IgD-negative memory B cell (primary cell): ENCODE data around the gene CIITA. TPM values are rescaled to one million over a fixed set of nuclear protein-coding genes. Genes with fewer than 3 reads are reported as not detected.

ENCODE experiments used
- H3K27ac Mint-ChIP-seq, 3 donors: one replicate each; pipeline ENCODE4 v1.8.0; 2020 to 2022; ENCODE audit warnings: mild to moderate bottlenecking in 3 of 3, mixed read lengths in 3 of 3, moderate library complexity in 1 of 3
- H3K27me3 Mint-ChIP-seq: one replicate; pipeline ENCODE4 v1.8.0; 2021; ENCODE audit warnings: mixed read lengths
- H3K36me3 Mint-ChIP-seq: one replicate; pipeline ENCODE4 v1.8.0; 2020; ENCODE audit warnings: mild to moderate bottlenecking, mixed read lengths
- H3K4me1 Mint-ChIP-seq, 3 donors: one replicate each; pipeline ENCODE4 v1.8.0; 2020 to 2022; ENCODE audit warnings: mixed read lengths in 3 of 3, mild to moderate bottlenecking in 1 of 3
- H3K4me3 Mint-ChIP-seq, 4 donors: one replicate each; pipeline ENCODE4 v1.8.0; 2020 to 2022; ENCODE audit warnings: mild to moderate bottlenecking in 4 of 4, mixed read lengths in 4 of 4, moderate library complexity in 3 of 4
- H3K9me3 Mint-ChIP-seq, 3 donors: one replicate each; pipeline ENCODE4 v1.8.0; 2020 to 2021; ENCODE audit warnings: mixed read lengths in 3 of 3, mild to moderate bottlenecking in 1 of 3
- polyA plus RNA-seq: library from polyadenylated mRNA; unstranded; fragments of 300-500 nt; fragmentation: Illumina TruSeq; gene quantifications from one replicate; pipeline ENCODE4 v1.2.3, GENCODE V29; 2021

The CIITA gene
- polyA plus RNA-seq, 1 donor from 2014 or later: 173 TPM

DNA sequence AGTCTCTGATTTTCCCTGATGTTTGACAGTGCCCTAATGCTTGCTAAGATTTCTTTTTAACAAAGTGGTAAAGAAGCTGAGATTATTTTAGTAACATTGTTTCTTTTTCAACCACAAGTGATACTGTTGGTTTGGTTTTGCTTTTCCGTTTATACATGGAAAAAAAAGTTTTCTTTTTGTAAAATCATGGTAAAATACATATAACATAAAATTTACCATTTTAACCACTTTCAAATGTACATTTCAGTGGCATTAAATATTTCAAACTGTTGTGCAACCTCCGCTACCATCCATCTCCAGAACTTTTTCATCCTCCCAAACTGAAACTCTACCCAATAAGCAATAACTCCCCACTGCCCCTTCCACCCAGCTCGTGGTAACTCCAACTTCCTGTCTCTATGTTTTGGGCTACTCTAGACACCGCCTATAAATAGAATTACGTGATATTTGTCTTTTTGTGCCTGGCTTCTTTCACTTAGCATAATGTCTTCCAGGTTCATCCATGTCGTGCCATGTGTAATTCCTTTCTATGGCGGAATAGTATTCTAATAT lies 4.6 kb downstream of the CIITA start:
- H3K36me3 Mint-ChIP-seq: peaks cover 18% of the 10 kb centered on the region
- no peaks in the 10 kb centered on the region for H3K27me3 Mint-ChIP-seq
- peak overlapping the region; percentile 67 to 94 (median 91) for H3K27ac Mint-ChIP-seq
- peak overlapping the region; percentile 90 to 100 (median 99) for H3K4me3 Mint-ChIP-seq
- H3K4me1 Mint-ChIP-seq: peaks cover 41 to 56% (median 49%) of the 10 kb centered on the region in 3 donors
- H3K9me3 Mint-ChIP-seq: no peaks in the 10 kb centered on the region

DNA sequence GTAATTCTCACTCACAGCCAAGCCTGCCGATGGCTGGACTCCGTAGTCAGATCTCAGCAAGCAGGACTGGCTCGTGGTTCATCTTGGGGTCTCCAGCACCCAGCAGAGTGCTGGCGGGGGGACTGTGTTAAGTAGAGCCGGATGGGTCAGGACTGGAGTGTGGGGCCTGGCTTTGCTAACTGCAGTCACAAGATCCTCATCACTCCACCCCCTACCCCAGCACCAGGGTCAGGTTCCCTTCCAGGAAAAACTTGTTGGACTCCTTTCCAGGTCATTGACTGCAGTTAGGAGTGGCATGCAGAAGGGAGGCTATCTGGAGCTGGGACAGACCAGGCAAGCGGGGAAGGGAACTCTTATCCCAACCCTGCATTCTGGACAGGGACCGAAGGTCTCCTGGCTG lies 6.0 kb downstream of the CIITA start:
- H3K27ac Mint-ChIP-seq: peak overlapping the region; percentile 22 to 91 (median 89)
- H3K4me1 Mint-ChIP-seq: peaks cover 48 to 61% (median 57%) of the 10 kb centered on the region in 3 donors
- peaks cover 21% of the 10 kb centered on the region for H3K36me3 Mint-ChIP-seq
- H3K27me3 Mint-ChIP-seq: no peaks in the 10 kb centered on the region
- H3K9me3 Mint-ChIP-seq: no peaks in the 10 kb centered on the region
- H3K4me3 Mint-ChIP-seq: peak overlapping the region; percentile 58 to 90 (median 75)

DNA sequence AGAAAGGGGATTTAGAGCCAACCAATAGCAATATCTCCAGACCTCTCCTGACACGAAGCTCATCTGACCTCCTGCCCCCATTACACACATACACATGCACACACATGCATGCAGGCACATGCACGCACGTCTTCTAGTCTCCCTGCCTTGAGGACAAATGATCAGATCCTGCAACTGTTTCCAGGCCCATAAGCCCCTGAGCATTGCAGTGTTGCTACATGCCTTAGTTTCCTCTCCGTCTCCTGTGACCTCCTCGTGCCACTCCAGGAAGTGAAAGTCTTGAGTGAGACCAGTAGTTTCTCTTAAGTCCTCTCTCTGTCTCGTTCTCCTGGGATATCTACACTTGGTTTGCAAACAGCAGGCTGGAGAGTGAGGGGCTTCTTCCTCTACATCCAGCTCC lies 8.2 kb downstream of the CIITA start:
- H3K9me3 Mint-ChIP-seq: no peaks in the 10 kb centered on the region
- H3K4me3 Mint-ChIP-seq: peak overlapping the region; percentile 74 to 95 (median 90)
- H3K36me3 Mint-ChIP-seq: peaks cover 18% of the 10 kb centered on the region
- H3K27me3 Mint-ChIP-seq: no peaks in the 10 kb centered on the region
- peak overlapping the region; percentile 65 to 96 (median 90) for H3K27ac Mint-ChIP-seq
- peaks cover 59 to 80% (median 77%) of the 10 kb centered on the region in 3 donors for H3K4me1 Mint-ChIP-seq

DNA sequence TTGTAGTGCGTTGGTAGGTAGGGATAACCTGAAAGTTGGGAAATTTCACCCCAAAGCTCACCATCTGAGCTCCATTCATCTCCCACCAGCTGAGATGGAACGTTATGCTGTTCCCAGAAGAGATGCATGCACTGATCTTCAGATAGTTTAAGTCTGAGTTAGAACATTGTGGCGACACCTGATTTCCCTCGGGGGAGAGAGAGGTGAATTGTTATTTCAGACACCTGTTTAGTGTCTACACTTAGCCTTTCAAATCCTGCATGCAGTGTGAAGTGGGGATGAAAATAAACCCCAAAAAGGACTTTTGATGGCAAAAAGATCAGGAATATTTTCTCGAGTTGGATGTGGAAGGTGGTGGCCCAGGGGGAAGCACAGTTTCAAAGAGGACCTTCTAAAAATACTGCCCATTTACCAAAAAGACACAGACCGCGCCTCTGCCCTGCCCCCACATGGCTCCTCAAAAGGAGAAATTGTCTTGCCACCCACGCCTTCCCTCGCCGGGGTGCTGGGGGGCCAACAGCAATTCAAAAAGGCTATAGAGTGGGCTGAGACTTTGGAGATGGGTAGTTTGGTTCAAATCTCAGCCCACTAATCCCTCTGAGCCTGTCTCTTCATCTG lies 11.4 kb downstream of the CIITA start:
- Mint-ChIP-seq H3K27ac (peak overlapping the region; percentile 65 to 91 (median 90)), H3K9me3 (no peaks in the 10 kb centered on the region), H3K4me3 (peak overlapping the region; percentile 74 to 95 (median 90)), H3K36me3 (peaks cover 6% of the 10 kb centered on the region), H3K4me1 (peaks cover 54 to 82% (median 76%) of the 10 kb centered on the region in 3 donors), H3K27me3 (no peaks in the 10 kb centered on the region)

DNA sequence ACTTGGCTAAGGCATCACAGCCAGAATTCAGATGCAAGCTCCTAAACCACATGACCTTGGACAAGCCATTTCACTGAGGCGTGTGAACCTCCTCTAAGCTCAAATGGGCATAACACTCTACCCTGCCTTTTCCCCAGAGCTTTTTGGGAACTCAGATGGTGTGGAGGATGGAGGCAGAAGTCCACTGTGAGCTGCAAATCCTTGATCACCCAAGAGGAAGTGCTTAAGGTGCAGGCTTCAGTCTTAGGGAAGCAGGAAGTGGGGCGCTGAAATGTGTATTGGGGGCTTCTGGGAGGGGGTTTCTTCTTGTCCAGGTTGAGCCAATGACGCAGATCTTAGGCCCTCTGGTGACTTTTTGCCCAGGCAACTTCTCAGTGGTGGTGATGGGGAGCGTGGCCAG lies 12.9 kb downstream of the CIITA start:
- H3K27ac Mint-ChIP-seq: peak overlapping the region; percentile 65 to 91 (median 90)
- H3K36me3 Mint-ChIP-seq: peaks cover 8% of the 10 kb centered on the region
- no peaks in the 10 kb centered on the region for H3K27me3 Mint-ChIP-seq
- H3K9me3 Mint-ChIP-seq: no peaks in the 10 kb centered on the region
- H3K4me3 Mint-ChIP-seq: peak overlapping the region; percentile 74 to 95 (median 90)
- peaks cover 48 to 77% (median 70%) of the 10 kb centered on the region in 3 donors for H3K4me1 Mint-ChIP-seq

DNA sequence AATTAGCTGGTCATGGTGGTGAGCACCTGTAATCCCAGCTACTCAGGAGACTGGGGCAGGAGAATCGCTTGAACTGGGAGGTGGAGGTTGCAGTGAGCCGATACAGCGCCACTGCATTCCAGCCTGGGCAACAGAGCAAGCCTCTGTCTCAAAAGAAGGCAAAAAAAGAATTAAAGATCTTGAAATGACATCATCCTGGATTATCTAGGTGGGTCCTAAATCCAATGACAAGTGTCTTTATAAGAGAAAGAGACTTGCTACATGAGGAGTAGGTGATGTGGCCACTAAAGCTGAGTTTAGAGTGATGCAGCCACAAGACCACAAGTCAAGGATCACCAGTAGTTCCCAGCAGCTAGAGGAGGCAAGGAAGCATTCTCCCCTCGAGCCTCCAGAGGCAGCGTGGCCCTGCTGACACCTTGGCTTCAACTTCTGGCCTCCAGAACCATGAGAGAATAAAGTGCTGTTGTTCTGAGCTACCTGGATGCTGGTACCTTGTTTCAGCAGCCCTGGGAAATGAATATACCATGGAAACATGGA lies 15.8 kb downstream of the CIITA start:
- Mint-ChIP-seq H3K4me1 (peaks cover 54 to 80% (median 73%) of the 10 kb centered on the region in 3 donors), H3K27me3 (no peaks in the 10 kb centered on the region), H3K36me3 (peaks cover 13% of the 10 kb centered on the region), H3K27ac (peak overlapping the region in 2 of 3 donors; percentile 90 to 99), H3K9me3 (no peaks in the 10 kb centered on the region), H3K4me3 (peak overlapping the region in 2 of 4 donors; percentile 69 to 95)

DNA sequence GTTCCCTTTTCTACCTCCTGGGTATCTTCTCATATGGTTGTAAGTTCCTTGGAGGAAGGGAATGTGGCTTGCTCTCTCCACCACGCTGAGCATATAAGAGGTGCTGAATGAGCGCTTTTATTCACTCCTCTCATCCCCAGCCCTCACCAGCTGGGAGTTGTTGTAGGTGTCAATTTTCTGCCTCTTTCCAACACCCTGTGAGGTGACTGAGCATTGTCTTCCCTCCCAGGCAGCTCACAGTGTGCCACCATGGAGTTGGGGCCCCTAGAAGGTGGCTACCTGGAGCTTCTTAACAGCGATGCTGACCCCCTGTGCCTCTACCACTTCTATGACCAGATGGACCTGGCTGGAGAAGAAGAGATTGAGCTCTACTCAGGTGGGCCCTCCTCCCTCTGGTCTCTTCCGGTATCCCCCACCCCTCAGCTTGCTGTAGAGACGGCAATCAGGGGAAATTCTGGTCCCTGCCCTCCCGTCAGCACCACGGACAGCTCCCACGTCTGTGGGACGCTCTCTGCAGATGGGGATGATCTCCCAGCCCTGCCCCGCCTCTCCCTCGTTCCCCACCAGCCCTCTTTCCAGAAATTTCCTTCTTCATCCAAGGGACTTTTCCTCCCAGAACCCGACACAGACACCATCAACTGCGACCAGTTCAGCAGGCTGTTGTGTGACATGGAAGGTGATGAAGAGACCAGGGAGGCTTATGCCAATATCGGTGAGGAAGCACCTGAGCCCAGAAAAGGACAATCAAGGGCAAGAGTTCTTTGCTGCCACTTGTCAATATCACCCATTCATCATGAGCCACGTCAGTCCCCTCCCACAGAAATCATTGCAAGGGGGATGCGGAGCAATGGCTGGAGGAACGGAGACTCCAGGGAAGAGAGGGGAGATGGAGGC lies 18.3 kb downstream of the CIITA start:
- Mint-ChIP-seq H3K4me3 (peak overlapping the region in 3 of 4 donors; percentile 31 to 92 (median 89)), H3K36me3 (peaks cover 17% of the 10 kb centered on the region), H3K4me1 (peaks cover 51 to 78% (median 61%) of the 10 kb centered on the region in 3 donors), H3K27ac (peak overlapping the region; percentile 81 to 97 (median 92)), H3K9me3 (no peaks in the 10 kb centered on the region), H3K27me3 (no peaks in the 10 kb centered on the region)

DNA sequence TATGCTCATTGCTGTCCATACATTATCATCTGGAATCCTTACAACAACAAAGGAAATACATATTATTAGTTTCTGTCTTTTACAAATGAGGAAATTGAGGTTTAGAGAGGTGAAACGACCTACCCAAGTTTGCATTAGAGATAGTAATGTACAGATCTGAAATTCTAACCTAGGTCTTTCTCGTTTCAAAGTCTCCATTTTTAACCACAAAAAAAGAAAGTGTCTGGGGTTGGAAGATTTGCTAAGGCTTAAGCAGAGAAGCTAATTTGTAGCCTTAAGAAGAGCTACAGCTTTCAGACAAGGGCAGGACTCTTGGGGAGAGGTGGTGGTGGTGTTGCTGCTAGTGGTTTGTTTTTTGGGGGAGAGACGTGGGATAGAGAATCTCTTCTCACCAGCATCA lies 19.2 kb downstream of the CIITA start:
- Mint-ChIP-seq H3K27ac (peak overlapping the region; percentile 81 to 97 (median 92)), H3K4me3 (peak overlapping the region; percentile 31 to 92 (median 56)), H3K9me3 (no peaks in the 10 kb centered on the region), H3K36me3 (peaks cover 18% of the 10 kb centered on the region), H3K4me1 (peaks cover 43 to 73% (median 55%) of the 10 kb centered on the region in 3 donors), H3K27me3 (no peaks in the 10 kb centered on the region)

DNA sequence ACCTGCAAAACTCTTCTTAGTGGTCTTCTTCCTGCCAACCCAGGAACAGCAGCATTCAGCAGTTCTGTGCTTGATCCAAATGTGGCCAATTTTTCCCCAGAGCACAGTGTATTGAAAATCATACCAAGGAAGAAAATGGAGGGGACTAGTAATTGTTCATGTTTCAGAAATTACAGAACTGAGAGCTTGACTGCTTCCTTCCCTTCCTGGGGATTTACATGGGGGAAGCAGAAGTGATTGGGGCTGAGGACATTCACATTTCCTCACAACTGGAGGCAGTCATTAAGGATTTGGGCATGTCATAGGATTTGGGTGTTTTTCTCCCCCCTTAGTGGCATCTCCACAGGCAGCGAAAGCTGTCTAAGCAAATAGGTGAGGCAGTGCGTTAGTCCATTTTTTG lies 19.7 kb downstream of the CIITA start:
- Mint-ChIP-seq H3K4me1 (peaks cover 40 to 68% (median 52%) of the 10 kb centered on the region in 3 donors), H3K36me3 (peaks cover 18% of the 10 kb centered on the region), H3K27me3 (no peaks in the 10 kb centered on the region), H3K9me3 (no peaks in the 10 kb centered on the region), H3K4me3 (peak overlapping the region; percentile 31 to 91 (median 44)), H3K27ac (peak overlapping the region; percentile 81 to 97 (median 92))

DNA sequence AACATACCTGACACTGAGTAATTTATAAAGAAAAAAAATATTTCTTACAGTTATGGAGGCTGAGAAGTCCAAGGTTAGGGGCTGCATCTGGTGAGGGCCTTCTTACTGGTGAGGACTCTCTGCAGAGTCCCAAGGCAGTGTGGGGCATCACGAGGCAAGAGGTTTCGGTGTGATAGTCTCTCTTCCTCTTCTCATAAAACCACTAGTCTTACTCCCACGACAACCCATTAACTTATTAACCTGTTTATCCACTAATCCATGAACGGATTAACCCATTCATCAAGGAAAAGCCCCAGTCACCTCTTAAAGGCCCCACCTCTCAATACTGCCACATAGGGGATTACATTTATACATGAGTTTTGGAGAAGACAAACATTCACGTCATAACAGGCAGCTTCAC lies 20.1 kb downstream of the CIITA start:
- H3K27me3 Mint-ChIP-seq: no peaks in the 10 kb centered on the region
- H3K36me3 Mint-ChIP-seq: peaks cover 17% of the 10 kb centered on the region
- no peaks in the 10 kb centered on the region for H3K9me3 Mint-ChIP-seq
- H3K4me3 Mint-ChIP-seq: peak overlapping the region; percentile 31 to 91 (median 44)
- H3K4me1 Mint-ChIP-seq: peaks cover 37 to 66% (median 47%) of the 10 kb centered on the region in 3 donors
- H3K27ac Mint-ChIP-seq: peak overlapping the region; percentile 81 to 97 (median 92)

DNA sequence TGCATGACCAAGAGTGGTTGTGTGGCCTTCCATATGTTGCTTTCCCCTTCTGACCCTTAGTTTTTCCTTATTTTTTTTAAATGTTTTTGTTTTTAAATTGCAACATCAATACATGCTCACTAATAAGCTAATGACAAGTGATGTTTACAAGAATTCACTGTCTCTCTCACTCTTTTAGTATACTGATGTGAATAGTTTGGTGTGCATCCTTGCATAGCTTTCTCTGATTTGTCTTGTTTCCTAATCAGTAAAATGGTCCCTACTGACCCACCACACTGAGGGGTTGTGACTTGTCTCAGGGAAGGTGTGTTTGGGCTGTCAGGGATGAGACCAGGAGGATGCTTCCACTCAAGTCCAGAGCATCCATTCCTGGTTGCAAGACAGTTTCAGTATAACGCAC lies 26.0 kb downstream of the CIITA start:
- Mint-ChIP-seq H3K36me3 (peaks cover 14% of the 10 kb centered on the region), H3K27ac (peak overlapping the region; percentile 17 to 89 (median 52)), H3K4me3 (no peak overlapping the region), H3K9me3 (no peaks in the 10 kb centered on the region), H3K4me1 (peaks cover 13 to 29% (median 22%) of the 10 kb centered on the region in 3 donors), H3K27me3 (no peaks in the 10 kb centered on the region)

DNA sequence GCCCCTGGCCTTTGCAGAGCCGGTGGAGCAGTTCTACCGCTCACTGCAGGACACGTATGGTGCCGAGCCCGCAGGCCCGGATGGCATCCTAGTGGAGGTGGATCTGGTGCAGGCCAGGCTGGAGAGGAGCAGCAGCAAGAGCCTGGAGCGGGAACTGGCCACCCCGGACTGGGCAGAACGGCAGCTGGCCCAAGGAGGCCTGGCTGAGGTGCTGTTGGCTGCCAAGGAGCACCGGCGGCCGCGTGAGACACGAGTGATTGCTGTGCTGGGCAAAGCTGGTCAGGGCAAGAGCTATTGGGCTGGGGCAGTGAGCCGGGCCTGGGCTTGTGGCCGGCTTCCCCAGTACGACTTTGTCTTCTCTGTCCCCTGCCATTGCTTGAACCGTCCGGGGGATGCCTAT lies 29.5 kb downstream of the CIITA start:
- Mint-ChIP-seq H3K4me3 (peak overlapping the region in 1 of 4 donors; percentile 3), H3K27me3 (no peaks in the 10 kb centered on the region), H3K27ac (no peak overlapping the region), H3K36me3 (peaks cover 10% of the 10 kb centered on the region), H3K9me3 (no peaks in the 10 kb centered on the region), H3K4me1 (peaks cover 26 to 27% (median 26%) of the 10 kb centered on the region in 3 donors)

DNA sequence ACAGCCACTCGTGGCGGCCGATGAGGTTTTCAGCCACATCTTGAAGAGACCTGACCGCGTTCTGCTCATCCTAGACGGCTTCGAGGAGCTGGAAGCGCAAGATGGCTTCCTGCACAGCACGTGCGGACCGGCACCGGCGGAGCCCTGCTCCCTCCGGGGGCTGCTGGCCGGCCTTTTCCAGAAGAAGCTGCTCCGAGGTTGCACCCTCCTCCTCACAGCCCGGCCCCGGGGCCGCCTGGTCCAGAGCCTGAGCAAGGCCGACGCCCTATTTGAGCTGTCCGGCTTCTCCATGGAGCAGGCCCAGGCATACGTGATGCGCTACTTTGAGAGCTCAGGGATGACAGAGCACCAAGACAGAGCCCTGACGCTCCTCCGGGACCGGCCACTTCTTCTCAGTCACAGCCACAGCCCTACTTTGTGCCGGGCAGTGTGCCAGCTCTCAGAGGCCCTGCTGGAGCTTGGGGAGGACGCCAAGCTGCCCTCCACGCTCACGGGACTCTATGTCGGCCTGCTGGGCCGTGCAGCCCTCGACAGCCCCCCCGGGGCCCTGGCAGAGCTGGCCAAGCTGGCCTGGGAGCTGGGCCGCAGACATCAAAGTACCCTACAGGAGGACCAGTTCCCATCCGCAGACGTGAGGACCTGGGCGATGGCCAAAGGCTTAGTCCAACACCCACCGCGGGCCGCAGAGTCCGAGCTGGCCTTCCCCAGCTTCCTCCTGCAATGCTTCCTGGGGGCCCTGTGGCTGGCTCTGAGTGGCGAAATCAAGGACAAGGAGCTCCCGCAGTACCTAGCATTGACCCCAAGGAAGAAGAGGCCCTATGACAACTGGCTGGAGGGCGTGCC lies 30.1 kb downstream of the CIITA start:
- peaks cover 10% of the 10 kb centered on the region for H3K36me3 Mint-ChIP-seq
- H3K27me3 Mint-ChIP-seq: no peaks in the 10 kb centered on the region
- peaks cover 29 to 33% (median 30%) of the 10 kb centered on the region in 3 donors for H3K4me1 Mint-ChIP-seq
- peak overlapping the region in 1 of 4 donors; percentile 3 for H3K4me3 Mint-ChIP-seq
- H3K27ac Mint-ChIP-seq: no peak overlapping the region
- H3K9me3 Mint-ChIP-seq: no peaks in the 10 kb centered on the region

DNA sequence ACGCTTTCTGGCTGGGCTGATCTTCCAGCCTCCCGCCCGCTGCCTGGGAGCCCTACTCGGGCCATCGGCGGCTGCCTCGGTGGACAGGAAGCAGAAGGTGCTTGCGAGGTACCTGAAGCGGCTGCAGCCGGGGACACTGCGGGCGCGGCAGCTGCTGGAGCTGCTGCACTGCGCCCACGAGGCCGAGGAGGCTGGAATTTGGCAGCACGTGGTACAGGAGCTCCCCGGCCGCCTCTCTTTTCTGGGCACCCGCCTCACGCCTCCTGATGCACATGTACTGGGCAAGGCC lies 30.7 kb downstream of the CIITA start:
- H3K36me3 Mint-ChIP-seq: peaks cover 10% of the 10 kb centered on the region
- no peak overlapping the region for H3K27ac Mint-ChIP-seq
- no peaks in the 10 kb centered on the region for H3K9me3 Mint-ChIP-seq
- H3K4me1 Mint-ChIP-seq: peaks cover 31 to 33% (median 32%) of the 10 kb centered on the region in 3 donors
- no peaks in the 10 kb centered on the region for H3K27me3 Mint-ChIP-seq
- H3K4me3 Mint-ChIP-seq: no peak overlapping the region
